Activated naive CD8-positive, alpha-beta T cell treated with anti-CD3 and anti-CD28 coated beads for 36 hours (primary cell): ENCODE measurements around the gene GLRA3. TPM values are rescaled to one million over a fixed set of nuclear protein-coding genes. Genes with fewer than 3 reads are reported as not detected.
"Not testable (repeated sequence)": the region's sequence is repeated elsewhere in the genome, so short reads cannot be mapped to it uniquely, and the experiment has no call there.

Source experiments
- DNase-seq: peaks from one replicate; pipeline ENCODE4 v3.0.0; 2021
- H3K27ac Mint-ChIP-seq: one replicate; pipeline ENCODE4 v1.8.0; 2022; ENCODE audit warnings: mild to moderate bottlenecking, moderate library complexity, mixed read lengths
- H3K27me3 Mint-ChIP-seq: one replicate; pipeline ENCODE4 v1.8.0; 2022; ENCODE audit warnings: mild to moderate bottlenecking, mixed read lengths
- H3K36me3 Mint-ChIP-seq: one replicate; pipeline ENCODE4 v1.8.0; 2021; ENCODE audit warnings: mild to moderate bottlenecking, mixed read lengths
- H3K4me1 Mint-ChIP-seq: one replicate; pipeline ENCODE4 v1.8.0; 2021; ENCODE audit warnings: mixed read lengths
- H3K4me3 Mint-ChIP-seq: one replicate; pipeline ENCODE4 v1.8.0; 2022; ENCODE audit warnings: mild to moderate bottlenecking, moderate library complexity, mixed read lengths
- H3K9me3 Mint-ChIP-seq: one replicate; pipeline ENCODE4 v1.8.0; 2022; ENCODE audit warnings: mixed read lengths
- total RNA-seq, 2 experiments: library from RNA; stranded (reverse); gene quantifications; one replicate each; pipeline ENCODE4 v1.2.3, GENCODE V29; 2021

The GLRA3 gene
- total RNA-seq, 2 experiments from 2014 or later: not detected

DNA sequence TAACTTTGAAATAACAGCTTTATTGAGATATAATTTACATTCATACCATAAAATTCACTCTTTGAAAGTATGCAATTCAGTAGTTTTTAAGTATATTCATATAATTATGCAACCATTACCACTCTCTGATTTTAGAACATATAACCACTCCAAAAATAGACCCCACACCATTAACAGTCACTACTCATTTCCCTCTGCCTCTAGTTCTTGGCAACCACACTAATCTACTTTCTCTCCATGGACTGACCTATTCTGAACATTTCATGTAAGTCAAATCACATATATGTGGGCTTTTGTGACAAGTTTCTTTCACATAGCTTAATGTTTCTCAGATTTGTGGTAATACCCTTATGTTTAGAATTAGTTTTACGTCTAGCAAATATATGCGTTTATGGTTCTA is 19.5 kb upstream of the GLRA3 start:
- Mint-ChIP-seq H3K27ac (no peak overlapping the region), H3K9me3 (peaks cover 2% of the 10 kb centered on the region), H3K4me1 (no peaks in the 10 kb centered on the region), H3K36me3 (no peaks in the 10 kb centered on the region), H3K27me3 (no peaks in the 10 kb centered on the region), H3K4me3 (no peak overlapping the region)
- no peak for DNase-seq

DNA sequence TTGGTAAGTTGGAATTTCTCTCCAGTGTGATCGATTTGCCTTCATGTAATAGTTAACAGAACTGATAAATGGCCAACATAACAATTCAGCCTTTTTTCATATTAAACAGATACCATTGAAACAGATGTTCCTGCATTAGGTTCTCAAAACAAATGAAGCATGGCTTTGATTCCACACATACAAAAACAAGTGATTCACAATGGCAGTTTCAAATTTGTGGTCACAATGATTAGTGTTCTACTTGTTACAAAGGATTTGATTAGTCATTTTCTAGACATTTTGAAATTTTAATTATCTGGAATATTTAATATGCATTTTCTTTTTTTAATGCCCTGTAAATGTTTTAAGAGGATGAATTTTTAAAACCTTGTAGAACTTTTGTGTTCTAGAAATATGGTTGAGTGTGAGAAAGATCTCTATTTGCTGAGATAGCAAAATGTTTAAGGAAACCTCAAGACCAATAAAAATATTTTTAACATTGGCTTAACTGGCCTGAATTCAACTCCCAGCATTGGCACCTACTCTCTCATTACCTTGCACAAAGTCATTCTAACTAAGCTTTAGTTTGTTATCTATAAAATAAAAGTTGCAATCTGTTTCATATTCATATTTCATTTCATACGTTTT is 18.9 kb upstream of the GLRA3 start:
- Mint-ChIP-seq H3K4me3 (no peak overlapping the region), H3K27me3 (no peaks in the 10 kb centered on the region), H3K9me3 (peaks cover 2% of the 10 kb centered on the region), H3K36me3 (no peaks in the 10 kb centered on the region), H3K4me1 (no peaks in the 10 kb centered on the region), H3K27ac (no peak overlapping the region)
- DNase-seq: no peak

DNA sequence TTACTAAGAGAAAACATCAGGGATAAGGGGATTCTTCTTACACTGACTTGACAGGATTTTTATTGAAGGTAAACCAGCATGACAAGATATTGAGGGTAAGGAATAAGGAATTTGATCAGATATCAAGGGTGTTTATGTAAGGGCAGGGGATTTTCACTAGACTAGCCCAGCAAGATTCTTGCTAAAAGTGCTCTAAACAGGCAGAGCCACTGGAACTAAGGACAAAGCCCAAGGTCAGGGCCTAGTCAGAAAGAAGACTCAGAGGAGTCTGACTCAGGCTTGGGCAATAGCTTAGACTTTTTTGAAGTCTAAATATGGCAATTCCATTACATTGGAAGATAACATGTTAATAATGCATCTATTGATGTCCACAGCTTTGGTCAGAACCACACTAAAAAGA is 6.5 kb upstream of the GLRA3 start:
- DNase-seq: no peak
- Mint-ChIP-seq H3K36me3 (no peaks in the 10 kb centered on the region), H3K27me3 (peaks cover 9% of the 10 kb centered on the region), H3K4me1 (no peaks in the 10 kb centered on the region), H3K9me3 (no peaks in the 10 kb centered on the region), H3K27ac (no peak overlapping the region), H3K4me3 (no peak overlapping the region)

DNA sequence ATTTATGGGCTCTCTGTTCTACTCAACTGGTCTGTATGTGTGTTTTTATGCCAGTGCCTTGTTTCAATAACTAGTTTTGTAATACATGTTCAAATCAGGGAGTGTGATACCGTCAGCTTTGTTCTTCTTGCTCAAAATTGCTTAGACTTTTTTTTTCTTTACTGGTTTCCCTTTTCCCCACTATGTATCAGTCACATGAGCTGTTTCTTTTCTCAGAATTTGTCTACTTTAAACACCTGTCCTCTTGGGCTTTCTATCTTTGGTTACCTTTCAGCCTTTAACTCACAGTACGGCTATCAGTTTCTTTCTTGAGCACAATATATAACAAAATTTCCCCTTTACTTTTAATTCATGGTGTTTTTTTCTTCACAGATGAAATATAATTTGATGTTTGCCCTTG is 5.4 kb upstream of the GLRA3 start:
- peaks cover 17% of the 10 kb centered on the region for H3K27me3 Mint-ChIP-seq
- no peak overlapping the region for H3K4me3 Mint-ChIP-seq
- no peak for DNase-seq
- H3K4me1 Mint-ChIP-seq: peaks cover 3% of the 10 kb centered on the region
- no peak overlapping the region for H3K27ac Mint-ChIP-seq
- no peaks in the 10 kb centered on the region for H3K9me3 Mint-ChIP-seq
- H3K36me3 Mint-ChIP-seq: no peaks in the 10 kb centered on the region

DNA sequence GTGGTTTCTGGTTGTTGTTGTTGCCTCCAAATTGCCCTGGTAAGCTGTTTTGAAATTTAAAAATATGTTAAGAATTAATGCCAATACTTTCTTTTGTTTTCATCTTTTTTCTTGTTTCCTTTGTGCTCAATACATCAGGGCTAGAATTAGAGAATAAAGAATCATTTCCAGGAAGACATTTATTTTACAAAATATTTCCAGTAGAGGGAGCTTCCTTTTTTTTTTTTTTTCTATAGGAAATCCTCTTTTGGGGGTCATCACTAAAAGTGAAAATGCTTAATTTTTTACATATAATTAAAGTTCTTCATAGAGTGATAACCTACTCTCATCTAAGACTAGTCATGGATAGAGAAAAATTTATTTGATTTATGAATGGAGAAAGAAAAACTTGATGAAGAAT is 2.4 kb downstream of the GLRA3 start:
- Mint-ChIP-seq H3K36me3 (no peaks in the 10 kb centered on the region), H3K9me3 (peaks cover 3% of the 10 kb centered on the region), H3K4me3 (no peak overlapping the region), H3K27me3 (peaks cover 27% of the 10 kb centered on the region), H3K4me1 (peaks cover 7% of the 10 kb centered on the region), H3K27ac (no peak overlapping the region)
- DNase-seq: no peak

DNA sequence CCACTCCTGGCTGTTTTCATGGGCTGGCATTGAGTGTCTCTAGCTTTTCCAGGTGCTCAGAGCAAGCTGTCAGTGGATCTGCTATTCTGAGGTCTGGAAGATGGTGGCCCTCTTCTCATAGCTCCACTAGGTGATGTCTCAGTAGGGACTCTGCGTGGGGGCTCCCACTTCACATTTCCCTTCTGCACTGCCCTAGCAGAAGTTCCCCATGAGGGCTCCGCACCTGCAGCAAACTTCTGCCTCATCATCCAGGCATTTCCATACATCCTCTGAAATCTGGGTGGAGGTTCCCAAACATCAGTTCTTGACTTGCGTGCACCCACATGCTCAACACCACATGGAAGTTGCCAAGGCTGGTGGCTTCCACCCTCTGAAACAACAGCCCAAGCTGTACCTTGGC is 13.8 kb downstream of the GLRA3 start:
- Mint-ChIP-seq H3K36me3 (no peaks in the 10 kb centered on the region), H3K9me3 (peaks cover 2% of the 10 kb centered on the region), H3K27me3 (peaks cover 4% of the 10 kb centered on the region), H3K27ac (no peak overlapping the region), H3K4me3 (no peak overlapping the region), H3K4me1 (no peaks in the 10 kb centered on the region)
- no peak for DNase-seq

DNA sequence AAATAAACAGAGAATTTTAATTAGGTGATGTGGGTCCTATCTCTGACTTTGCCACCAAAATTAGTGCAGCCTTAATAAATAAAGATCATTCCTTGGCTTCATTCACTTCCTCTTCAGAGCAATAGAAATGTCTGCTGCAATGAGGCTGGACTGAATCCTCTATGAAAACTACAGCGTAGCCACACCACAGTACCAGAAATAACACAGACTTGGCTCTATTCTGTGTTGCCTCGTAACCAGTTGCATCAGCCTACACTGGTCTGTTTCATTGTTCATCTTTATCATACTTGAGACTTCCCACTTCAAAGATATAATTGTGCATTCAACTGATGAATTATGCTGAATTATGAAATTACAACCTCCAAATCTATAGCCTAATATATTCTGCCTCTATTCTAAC is 15.8 kb downstream of the GLRA3 start:
- Mint-ChIP-seq H3K36me3 (no peaks in the 10 kb centered on the region), H3K27ac (no peak overlapping the region), H3K9me3 (peaks cover 2% of the 10 kb centered on the region), H3K4me1 (no peaks in the 10 kb centered on the region), H3K27me3 (no peaks in the 10 kb centered on the region), H3K4me3 (no peak overlapping the region)
- DNase-seq: no peak

DNA sequence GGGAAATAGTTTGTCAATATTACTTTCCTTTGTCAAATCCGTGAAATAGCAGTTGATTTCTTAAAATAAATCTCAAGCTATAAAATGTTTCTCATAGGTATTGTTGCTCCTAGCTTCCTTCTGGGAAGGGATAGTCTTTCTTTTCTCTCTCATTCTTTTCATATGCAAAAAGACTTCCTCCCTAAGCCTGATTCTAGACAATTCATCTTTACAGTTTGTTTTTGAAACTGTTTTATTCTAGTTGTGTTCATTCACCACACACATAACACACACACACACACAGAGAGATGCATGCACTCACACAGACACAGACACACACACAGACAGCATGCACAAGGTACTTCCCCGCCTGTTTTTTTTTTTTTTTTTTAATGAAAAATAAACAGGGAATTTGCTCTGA is 18.2 kb downstream of the GLRA3 start:
- Mint-ChIP-seq H3K27ac (no peak overlapping the region), H3K36me3 (no peaks in the 10 kb centered on the region), H3K9me3 (peaks cover 2% of the 10 kb centered on the region), H3K4me1 (no peaks in the 10 kb centered on the region), H3K4me3 (no peak overlapping the region), H3K27me3 (no peaks in the 10 kb centered on the region)
- DNase-seq: no peak

DNA sequence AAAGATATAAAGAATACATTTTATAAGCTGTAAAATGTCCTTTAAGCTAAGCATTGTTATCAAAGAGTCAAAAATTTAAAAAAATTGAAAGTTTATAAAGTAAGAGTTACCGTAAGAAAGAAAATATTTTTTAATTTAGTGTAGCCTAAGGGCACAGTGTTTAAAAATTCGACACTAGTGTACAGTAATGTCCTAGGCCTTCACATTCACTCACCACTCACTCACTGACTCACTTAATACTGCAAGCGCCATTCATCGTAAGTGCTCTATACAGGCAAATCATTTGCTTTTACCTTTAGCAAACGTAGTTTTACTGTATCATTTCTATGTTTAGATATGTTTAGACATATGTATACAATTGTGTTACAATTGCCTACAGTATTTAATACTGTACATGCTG is 20.2 kb downstream of the GLRA3 start:
- DNase-seq: no peak
- Mint-ChIP-seq H3K4me1 (no peaks in the 10 kb centered on the region), H3K4me3 (no peak overlapping the region), H3K9me3 (no peaks in the 10 kb centered on the region), H3K36me3 (no peaks in the 10 kb centered on the region), H3K27me3 (no peaks in the 10 kb centered on the region), H3K27ac (no peak overlapping the region)

DNA sequence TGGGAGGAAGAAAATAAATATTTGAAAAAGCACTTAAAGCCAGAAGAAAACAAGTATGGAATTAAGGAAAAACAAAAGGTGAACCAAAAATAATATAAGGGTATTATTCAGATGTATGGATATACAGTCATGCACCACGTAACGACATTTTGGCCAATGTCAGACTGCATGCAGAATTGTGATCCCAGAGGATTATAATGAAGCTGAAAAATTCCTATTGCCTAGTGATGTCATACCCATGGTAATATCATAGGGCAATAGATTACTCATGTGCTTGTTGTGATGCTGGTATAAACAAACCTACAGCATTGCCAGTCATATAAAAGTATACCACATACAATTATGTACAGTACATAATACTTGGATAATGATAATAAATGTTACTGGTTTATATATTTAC is 20.9 kb downstream of the GLRA3 start:
- Mint-ChIP-seq H3K36me3 (no peaks in the 10 kb centered on the region), H3K27ac (no peak overlapping the region), H3K9me3 (no peaks in the 10 kb centered on the region), H3K27me3 (no peaks in the 10 kb centered on the region), H3K4me3 (no peak overlapping the region), H3K4me1 (no peaks in the 10 kb centered on the region)
- DNase-seq: no peak

DNA sequence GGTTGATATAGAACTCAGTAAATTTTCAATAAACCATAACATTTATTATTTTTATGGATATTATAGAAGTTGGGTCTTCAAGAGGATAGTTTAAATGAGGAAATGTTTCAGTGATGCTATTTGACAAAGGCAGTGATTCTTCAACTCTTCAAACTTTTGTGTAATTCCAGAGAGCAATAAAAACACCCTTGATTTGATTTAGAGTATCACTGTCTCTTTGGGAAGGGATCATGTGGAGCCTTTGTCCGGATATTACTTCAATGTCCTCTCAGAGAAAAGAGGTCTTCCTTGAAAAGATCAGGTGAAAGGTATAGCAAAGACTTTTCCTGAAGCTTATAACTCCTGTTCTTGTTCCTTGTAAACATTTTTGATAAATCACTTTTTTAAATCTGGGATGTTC is 23.3 kb downstream of the GLRA3 start:
- Mint-ChIP-seq H3K4me3 (no peak overlapping the region), H3K36me3 (no peaks in the 10 kb centered on the region)

DNA sequence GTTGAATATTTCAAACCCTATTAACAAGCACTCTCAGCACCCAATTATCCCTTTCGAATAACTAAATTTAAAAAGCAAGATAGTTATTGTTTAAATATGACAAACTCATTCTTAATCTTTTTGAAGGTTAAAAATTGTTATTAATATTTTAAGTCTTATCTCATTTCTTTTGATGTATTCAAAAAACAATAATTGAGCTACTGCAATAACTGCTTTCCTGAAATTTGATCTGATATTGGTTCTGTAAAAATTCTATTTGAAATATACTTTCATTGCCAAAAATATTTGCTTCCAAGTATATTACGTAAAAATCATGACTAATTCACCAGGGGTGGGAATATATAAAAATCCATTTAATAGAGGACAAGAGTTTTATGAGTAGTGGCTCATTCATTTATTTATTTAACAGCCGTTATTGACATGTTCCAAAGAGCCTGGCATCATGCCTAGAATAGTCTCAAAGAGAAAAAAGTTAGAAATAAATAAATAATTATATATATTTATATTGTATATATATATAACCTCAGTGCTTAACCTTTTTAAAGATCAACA is 34.4 kb downstream of the GLRA3 start:
- H3K9me3 Mint-ChIP-seq: no peaks in the 10 kb centered on the region
- no peak for DNase-seq
- H3K27me3 Mint-ChIP-seq: no peaks in the 10 kb centered on the region
- no peaks in the 10 kb centered on the region for H3K36me3 Mint-ChIP-seq
- H3K4me1 Mint-ChIP-seq: no peaks in the 10 kb centered on the region
- no peak overlapping the region for H3K4me3 Mint-ChIP-seq
- H3K27ac Mint-ChIP-seq: no peak overlapping the region

More for the DNA sequence above, 23.3 kb downstream of the GLRA3 start:
- Mint-ChIP-seq H3K27ac (no peak overlapping the region), H3K4me1 (no peaks in the 10 kb centered on the region), H3K27me3 (no peaks in the 10 kb centered on the region), H3K9me3 (no peaks in the 10 kb centered on the region)
- no peak for DNase-seq

DNA sequence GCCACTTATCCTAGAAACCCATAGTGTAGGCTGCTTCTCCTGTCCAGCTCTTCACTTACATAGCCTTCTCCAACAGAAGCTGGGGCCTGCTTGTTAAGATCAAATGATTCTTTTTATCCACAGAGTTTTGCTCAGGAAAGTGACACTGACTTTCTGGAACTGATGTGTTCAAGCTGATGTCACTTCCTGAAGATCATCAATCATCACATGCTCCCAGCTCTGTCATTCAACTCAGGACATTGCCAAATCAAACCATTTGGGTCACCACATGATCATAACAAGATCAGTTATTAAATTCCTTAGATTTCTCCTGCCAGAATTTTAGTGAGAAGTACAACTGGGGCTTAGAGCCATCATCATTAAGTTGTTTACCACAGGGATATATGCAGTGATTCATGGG is 39.4 kb downstream of the GLRA3 start:
- H3K4me1 Mint-ChIP-seq: no peaks in the 10 kb centered on the region
- H3K36me3 Mint-ChIP-seq: no peaks in the 10 kb centered on the region
- no peaks in the 10 kb centered on the region for H3K27me3 Mint-ChIP-seq
- no peak overlapping the region for H3K27ac Mint-ChIP-seq
- H3K4me3 Mint-ChIP-seq: no peak overlapping the region
- DNase-seq: no peak
- no peaks in the 10 kb centered on the region for H3K9me3 Mint-ChIP-seq

DNA sequence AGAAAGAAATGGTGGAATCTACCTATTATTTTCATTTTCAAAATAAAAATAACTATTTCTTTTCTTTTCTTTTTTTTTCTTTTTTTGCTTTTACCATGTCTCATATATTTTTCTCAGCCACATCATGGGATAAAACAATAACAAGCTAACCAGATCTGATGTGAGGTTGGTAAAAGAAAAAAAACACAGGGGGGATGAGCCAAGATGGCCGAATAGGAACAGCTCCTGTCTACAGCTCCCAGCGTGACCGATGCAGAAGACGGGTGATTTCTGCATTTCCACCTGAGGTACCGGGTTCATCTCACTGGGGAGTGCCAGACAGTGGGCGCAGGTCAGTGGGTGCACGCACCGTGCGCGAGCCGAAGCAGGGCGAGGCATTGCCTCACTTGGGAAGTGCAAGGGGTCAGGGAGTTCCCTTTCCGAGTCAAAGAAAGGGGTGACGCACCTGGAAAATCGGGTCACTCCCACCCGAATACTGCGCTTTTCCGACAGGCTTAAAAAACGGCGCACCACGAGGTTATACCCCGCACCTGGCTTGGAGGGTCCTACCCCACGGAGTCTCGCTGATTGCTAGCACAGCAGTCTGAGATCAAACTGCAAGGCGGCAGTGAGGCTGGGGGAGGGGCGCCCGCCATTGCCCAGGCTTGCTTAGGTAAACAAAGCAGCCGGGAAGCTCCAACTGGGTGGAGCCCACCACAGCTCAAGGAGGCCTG is 50.6 kb downstream of the GLRA3 start:
- H3K9me3 Mint-ChIP-seq, H3K4me3 Mint-ChIP-seq, H3K36me3 Mint-ChIP-seq, DNase-seq, H3K27ac Mint-ChIP-seq, H3K27me3 Mint-ChIP-seq, H3K4me1 Mint-ChIP-seq: not testable (repeated sequence)

DNA sequence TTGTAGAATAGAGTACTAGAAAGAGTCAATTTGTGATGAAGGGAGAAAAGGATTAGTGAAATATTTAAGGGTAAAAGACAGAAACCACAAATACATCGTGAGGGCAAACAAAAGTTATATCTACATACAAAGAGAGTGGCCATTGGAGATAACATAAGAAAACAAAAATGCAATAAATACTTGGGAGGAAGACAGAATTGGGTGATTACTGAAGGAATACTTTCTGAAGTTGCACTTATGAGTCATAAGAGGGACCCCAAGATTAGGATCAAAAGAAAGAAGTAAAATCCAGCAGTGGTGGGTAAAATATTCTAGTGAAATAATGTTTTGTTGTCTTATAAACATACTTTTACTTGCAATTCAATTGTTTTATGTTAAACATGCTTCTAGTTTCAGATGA is 53.7 kb downstream of the GLRA3 start:
- Mint-ChIP-seq H3K27ac (no peak overlapping the region), H3K27me3 (no peaks in the 10 kb centered on the region), H3K4me1 (no peaks in the 10 kb centered on the region), H3K9me3 (no peaks in the 10 kb centered on the region), H3K4me3 (no peak overlapping the region), H3K36me3 (no peaks in the 10 kb centered on the region)
- no peak for DNase-seq

DNA sequence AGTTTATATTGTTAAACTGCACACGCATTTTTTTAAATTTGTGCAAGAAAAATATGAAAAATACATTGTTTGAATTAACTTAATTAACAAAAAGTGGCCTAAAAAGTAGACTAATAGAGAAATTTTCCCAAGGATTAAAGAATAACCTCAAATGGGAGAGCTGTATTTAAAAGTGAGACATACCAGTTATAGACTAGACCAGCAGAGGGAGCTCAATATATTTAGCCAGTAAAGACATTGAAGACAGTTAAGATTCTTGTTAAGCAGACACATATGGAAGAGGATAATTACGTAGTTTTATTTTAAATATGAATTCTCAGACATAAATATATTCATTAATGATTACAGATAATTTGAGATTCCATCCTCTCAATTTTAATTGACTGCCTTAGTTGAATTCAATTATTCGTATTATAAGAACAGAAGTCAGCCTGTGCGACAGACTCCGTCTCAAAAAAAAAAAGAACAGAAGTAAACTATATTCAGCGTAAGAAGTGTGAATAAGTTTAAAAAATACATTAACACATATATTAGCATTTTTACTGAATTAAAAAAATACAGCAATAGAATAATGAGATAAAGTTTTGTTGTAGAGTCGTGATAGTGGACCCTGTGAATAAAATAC is 64.8 kb downstream of the GLRA3 start:
- no peak overlapping the region for H3K27ac Mint-ChIP-seq
- no peaks in the 10 kb centered on the region for H3K27me3 Mint-ChIP-seq
- H3K9me3 Mint-ChIP-seq: no peaks in the 10 kb centered on the region
- no peak overlapping the region for H3K4me3 Mint-ChIP-seq
- H3K36me3 Mint-ChIP-seq: no peaks in the 10 kb centered on the region
- H3K4me1 Mint-ChIP-seq: no peaks in the 10 kb centered on the region
- DNase-seq: no peak
